ENCODE data around the gene TAGAP. TPM values are rescaled to one million over a fixed set of nuclear protein-coding genes. Genes with fewer than 3 reads are reported as not detected.

Gene TAGAP
- total RNA-seq = 0.11 TPM in 1 of 2 replicates, not detected in the other

GRCh38 chr6:159044899-159045727 is at the start of gene TAGAP:
TSS of gene TAGAP (minus strand) at chr6:159044991. CDS start at chr6:159044146, 845 bp downstream.

DNA sequence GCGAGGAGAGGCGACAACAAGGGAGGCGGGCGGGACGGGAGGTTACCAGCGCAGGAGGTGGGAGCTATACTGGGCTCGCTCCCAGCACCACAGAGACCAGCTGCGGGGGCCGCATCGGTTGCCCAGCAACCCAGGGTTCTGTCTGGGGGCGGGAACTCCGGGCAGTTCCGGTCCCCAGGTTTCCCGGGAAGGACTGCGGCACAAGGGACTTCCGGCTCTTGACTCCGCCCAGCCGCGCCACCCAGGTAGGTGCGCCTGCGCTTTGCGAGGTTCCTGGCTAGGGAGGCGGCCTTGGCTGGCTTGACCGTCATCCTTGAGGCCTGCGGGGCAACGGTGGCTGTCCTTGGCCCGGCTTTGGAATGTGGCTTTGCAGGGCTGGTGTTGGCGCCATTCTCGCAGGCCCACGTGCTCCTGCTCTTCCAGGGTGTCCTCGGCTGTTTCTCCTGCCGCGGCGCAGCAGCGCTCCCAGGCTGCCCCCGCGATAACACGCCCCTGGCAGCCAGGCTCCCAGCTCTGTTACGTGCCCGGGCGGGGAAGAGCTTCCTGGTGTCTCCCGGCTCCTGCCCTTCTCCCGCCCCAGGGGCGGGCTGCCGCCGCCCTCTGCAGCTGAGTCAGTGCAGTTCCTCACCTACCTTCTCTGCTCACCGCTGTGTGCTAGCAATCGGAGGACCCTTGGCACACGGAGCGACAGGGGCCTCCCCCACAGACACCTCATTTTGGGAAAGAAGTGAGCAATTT is 45.0 kb downstream of the TAGAP start, which contains the start of gene RSPH3:
Gene RSPH3, minus strand, starts transcription at position 537 of the 738 bp plus-strand sequence. CDS start 652 bp downstream, outside the sequence.

Other genes with a start within 250 kb of the TAGAP start
- gene EZR, start 225.6 kb downstream of the TAGAP start, total RNA-seq = 87.9 and 94.5 TPM in 2 replicates
- gene RSPH3, start 44.8 kb downstream of the TAGAP start, total RNA-seq = 11.5 and 12.3 TPM in 2 replicates
- 30.5 and 34.9 TPM in 2 replicates for gene FNDC1, start 124.4 kb upstream of the TAGAP start, total RNA-seq